HCT116 (cell line): Measurements from ENCODE around the gene GCSAM. TPM values are rescaled to one million over a fixed set of nuclear protein-coding genes. Genes with fewer than 3 reads are reported as not detected.

Experiments used
- ATAC-seq: fragments of 200-7000 bp; cut with Tn5 transposase; 2 replicates; pipeline ENCODE4 v1.9.1; 2020; ENCODE audit warnings: mild to moderate bottlenecking, moderate library complexity
- BruUV-seq: library from RNA; stranded (reverse); fragments of 400-500 nt; replicated peaks from 2 replicates; lab custom pipeline; 2021; lab: Mats Ljungman, UMichigan
- CTCF ChIA-PET: fragments of 300-600 bp; sonication (Branson Sonifier 250); formaldehyde crosslinking; loops from one replicate; lab custom pipeline; 2021; ENCODE audit warnings: antibody characterized with exemption; lab: Charles Lee
- POLR2A ChIA-PET: fragments of 300-600, 350-600 bp; sonication (Branson Sonifier 250); formaldehyde crosslinking; loops from one replicate; lab custom pipeline; 2021; ENCODE audit warnings: antibody characterized with exemption; lab: Charles Lee
- RAD21 ChIA-PET, 2 experiments: fragments of 300-600 bp; sonication (Branson Sonifier 250); formaldehyde crosslinking; loops; one replicate each; lab custom pipeline; 2023; ENCODE audit warnings: low total read pairs in 2 of 2; ENCODE audit not compliant: uncharacterized antibody in 2 of 2, unreplicated experiment in 2 of 2, low non-redundant PET in 1 of 2; lab: Charles Lee
- DNase-seq: peaks from one replicate; pipeline ENCODE4 v3.0.0-alpha.2; 2010; ENCODE audit warnings: low read depth, low spot score
- H2AFZ ChIP-seq: fragments of 200-600 bp; shearing (Covaris generic), sonication (generic); 2 replicates; pipeline ENCODE4 v1.6.1; 2017; ENCODE audit warnings: low read depth, mixed run types, mixed read lengths, antibody characterized with exemption, low read length; ENCODE audit not compliant: poor library complexity, severe bottlenecking
- H3K27ac ChIP-seq: 2 replicates; pipeline ENCODE4 v1.5.1; 2012; ENCODE audit warnings: low read depth, low read length
- H3K27me3 ChIP-seq: fragments of 200-600 bp; sonication (generic); 2 replicates; pipeline ENCODE4 v1.6.1; 2016; ENCODE audit warnings: mixed run types, low read length, mixed read lengths; ENCODE audit not compliant: insufficient read depth
- H3K36me3 ChIP-seq, 2 experiments: fragments of 200-500 bp in 1 of 2; fragments of 200-600 bp in 1 of 2; sonication (Bioruptor generic) in 1 of 2; sonication (generic) in 1 of 2; 2 replicates each; pipeline versions ENCODE4 v1.5.1 to v1.6.1; 2014 to 2016; ENCODE audit warnings: low read length in 2 of 2, inconsistent platforms in 1 of 2, mixed read lengths in 1 of 2, mixed run types in 1 of 2; ENCODE audit not compliant: insufficient read depth in 2 of 2, control insufficient read depth in 1 of 2
- H3K4me1 ChIP-seq, 2 experiments: fragments of 200-600 bp in 1 of 2; sonication (generic) in 1 of 2; 2 replicates each; pipeline versions ENCODE4 v1.5.1 to v1.6.1; 2012 to 2017; ENCODE audit warnings: low read length in 2 of 2, inconsistent platforms in 1 of 2, mild to moderate bottlenecking in 1 of 2, mixed read lengths in 1 of 2, mixed run types in 1 of 2, moderate library complexity in 1 of 2; ENCODE audit not compliant: insufficient read depth in 2 of 2, control insufficient read depth in 1 of 2
- H3K4me2 ChIP-seq: fragments of 200-600 bp; sonication (generic); 2 replicates; pipeline ENCODE4 v1.6.1; 2017; ENCODE audit warnings: mixed run types, low read length, mixed read lengths
- H3K4me3 ChIP-seq, 2 experiments: fragments of 200-600 bp in 1 of 2; sonication (generic) in 1 of 2; replicated peaks in 1 of 2; 2 replicates each; pipeline ENCODE4 v1.5.1; 2011 to 2016; ENCODE audit warnings: low read length in 2 of 2, control low read depth in 1 of 2, low read depth in 1 of 2, mild to moderate bottlenecking in 1 of 2, mixed read lengths in 1 of 2, mixed run types in 1 of 2
- H3K79me2 ChIP-seq: fragments of 200-600 bp; sonication (generic); 2 replicates; pipeline ENCODE4 v1.6.1; 2017; ENCODE audit warnings: mild to moderate bottlenecking, mixed run types, low read length, moderate library complexity, mixed read lengths; ENCODE audit not compliant: insufficient read depth
- H3K9ac ChIP-seq: fragments of 200-600 bp; sonication (generic); 2 replicates; pipeline ENCODE4 v1.6.1; 2016; ENCODE audit warnings: low read length, mixed read lengths
- H3K9me2 ChIP-seq: fragments of 200-600 bp; sonication (generic), shearing (Covaris generic); 2 replicates; pipeline ENCODE4 v1.6.1; 2017; ENCODE audit warnings: mixed run types, mild to moderate bottlenecking, moderate library complexity; ENCODE audit not compliant: insufficient read depth
- H3K9me3 ChIP-seq, 2 experiments: fragments of 200-500 bp in 1 of 2; fragments of 200-600 bp in 1 of 2; sonication (Bioruptor generic) in 1 of 2; sonication (generic) in 1 of 2; 2 replicates each; pipeline ENCODE4 v1.6.1; 2014 to 2017; ENCODE audit warnings: low read length in 2 of 2, mixed read lengths in 2 of 2, inconsistent platforms in 1 of 2, low read depth in 1 of 2, mild to moderate bottlenecking in 1 of 2, mixed run types in 1 of 2, moderate library complexity in 1 of 2; ENCODE audit not compliant: control insufficient read depth in 1 of 2, insufficient read depth in 1 of 2
- H4K20me1 ChIP-seq: fragments of 200-600 bp; sonication (generic), shearing (Covaris generic); 2 replicates; pipeline ENCODE4 v1.6.1; 2017; ENCODE audit warnings: mixed run types, mild to moderate bottlenecking, moderate library complexity; ENCODE audit not compliant: insufficient read depth
- CBX3 ChIP-seq: IDR thresholded peaks from 2 replicates; pipeline ENCODE4 v1.6.1; 2012; ENCODE audit warnings: low read depth
- ELF1 ChIP-seq: IDR thresholded peaks from 2 replicates; pipeline ENCODE4 v1.6.1; 2012; ENCODE audit warnings: low read depth, borderline replicate concordance
- RAD21 ChIP-seq: IDR thresholded peaks from 2 replicates; pipeline ENCODE4 v1.6.1; 2012; ENCODE audit warnings: low read depth, mild to moderate bottlenecking
- TCF7L2 ChIP-seq: IDR thresholded peaks from 2 replicates; pipeline ENCODE4 v1.7.0; 2011; ENCODE audit warnings: borderline replicate concordance, inconsistent platforms; ENCODE audit not compliant: insufficient read depth, insufficient read length; ENCODE audit errors: extremely low read depth
- ZNF274 ChIP-seq: fragments of 200-500 bp; sonication (Bioruptor generic); IDR thresholded peaks from 2 replicates; pipeline ENCODE4 v1.6.1; 2014; ENCODE audit warnings: mild to moderate bottlenecking, low read depth, low read length, inconsistent platforms
- intact Hi-C: fragments of 100-400 bp; cut with micrococcal nuclease; formaldehyde crosslinking; loops from 2 replicates; pipeline ENCODE4 v1.10.0; 2022
- total RNA-seq: library from RNA; stranded (reverse); gene quantifications from one replicate; pipeline ENCODE4 v1.2.1, GENCODE V29; 2021; ENCODE audit not compliant: unreplicated experiment
- TF ChIP-seq, protein P1 (sequence below): IDR thresholded peaks from 2 replicates; pipeline ENCODE4 v1.6.1; 2011; ENCODE audit warnings: mild to moderate bottlenecking, low read length, moderate library complexity; ENCODE audit not compliant: insufficient replicate concordance; ENCODE audit errors: extremely low read depth
- TF ChIP-seq, protein P2 (sequence below): IDR thresholded peaks from 2 replicates; pipeline ENCODE4 v1.6.1; 2012

The GCSAM gene
- total RNA-seq, 1 experiment from 2014 or later, result not detected

DNA sequence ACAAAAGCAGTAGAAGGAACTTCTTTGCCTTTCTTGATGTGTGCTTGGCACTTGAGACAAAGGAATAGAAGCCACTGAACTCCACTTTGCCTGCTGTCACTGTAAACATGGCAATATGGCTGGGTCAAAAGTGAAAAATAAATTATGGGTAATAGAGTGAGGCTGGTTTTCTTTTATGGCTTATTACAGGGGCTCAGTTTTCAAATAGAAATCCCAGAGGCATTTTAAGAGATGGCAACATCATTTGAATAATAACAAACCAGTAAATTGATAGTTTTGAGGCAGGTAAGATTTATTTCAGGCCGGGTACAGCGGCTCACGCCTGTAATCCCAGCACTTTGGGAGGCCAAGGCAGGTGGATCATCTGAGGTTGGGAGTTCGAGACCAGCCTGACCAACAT is 44.1 kb downstream of the GCSAM start:
- TF ChIP-seq RAD21 (no peak), CBX3 (no peak), TCF7L2 (no peak), ELF1 (no peak), ZNF274 (no peak)
- TF ChIP-seq, protein P1, sequence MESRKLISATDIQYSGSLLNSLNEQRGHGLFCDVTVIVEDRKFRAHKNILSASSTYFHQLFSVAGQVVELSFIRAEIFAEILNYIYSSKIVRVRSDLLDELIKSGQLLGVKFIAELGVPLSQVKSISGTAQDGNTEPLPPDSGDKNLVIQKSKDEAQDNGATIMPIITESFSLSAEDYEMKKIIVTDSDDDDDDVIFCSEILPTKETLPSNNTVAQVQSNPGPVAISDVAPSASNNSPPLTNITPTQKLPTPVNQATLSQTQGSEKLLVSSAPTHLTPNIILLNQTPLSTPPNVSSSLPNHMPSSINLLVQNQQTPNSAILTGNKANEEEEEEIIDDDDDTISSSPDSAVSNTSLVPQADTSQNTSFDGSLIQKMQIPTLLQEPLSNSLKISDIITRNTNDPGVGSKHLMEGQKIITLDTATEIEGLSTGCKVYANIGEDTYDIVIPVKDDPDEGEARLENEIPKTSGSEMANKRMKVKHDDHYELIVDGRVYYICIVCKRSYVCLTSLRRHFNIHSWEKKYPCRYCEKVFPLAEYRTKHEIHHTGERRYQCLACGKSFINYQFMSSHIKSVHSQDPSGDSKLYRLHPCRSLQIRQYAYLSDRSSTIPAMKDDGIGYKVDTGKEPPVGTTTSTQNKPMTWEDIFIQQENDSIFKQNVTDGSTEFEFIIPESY, result no peak
- TF ChIP-seq, protein P2, sequence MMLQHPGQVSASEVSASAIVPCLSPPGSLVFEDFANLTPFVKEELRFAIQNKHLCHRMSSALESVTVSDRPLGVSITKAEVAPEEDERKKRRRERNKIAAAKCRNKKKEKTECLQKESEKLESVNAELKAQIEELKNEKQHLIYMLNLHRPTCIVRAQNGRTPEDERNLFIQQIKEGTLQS, result no peak
- TF ChIP-seq, all 23 proteins: peak for 0
- H3K4me3 ChIP-seq, result no peak overlapping the region
- CTCF ChIA-PET, result no interaction called here
- POLR2A ChIA-PET, result no interaction called here
- RAD21 ChIA-PET, result no interaction called here
- H3K4me1 ChIP-seq, result peaks cover 29 to 39% of the 10 kb centered on the region in 2 experiments
- DNase-seq (no peak), ATAC-seq (no peak)
- H2AFZ ChIP-seq, result no peak overlapping the region
- no peaks in the 10 kb centered on the region for H3K27me3 ChIP-seq
- no peak overlapping the region for H3K4me2 ChIP-seq
- H3K9me2 ChIP-seq, result no peaks in the 10 kb centered on the region
- no peak overlapping the region for H3K27ac ChIP-seq
- BruUV-seq, result no TSS peak
- H3K36me3 ChIP-seq, result peaks cover 0 to 5% of the 10 kb centered on the region in 2 experiments; a peak in 1 of 4 replicates
- no peaks in the 10 kb centered on the region for H3K9me3 ChIP-seq
- no peak overlapping the region for H3K9ac ChIP-seq
- no peaks in the 10 kb centered on the region for H4K20me1 ChIP-seq
- intact Hi-C loops, result no loop called here
- H3K79me2 ChIP-seq, result peaks cover 65% of the 10 kb centered on the region
